GM04504 (cell line): Measurements from ENCODE around the gene ARHGEF38.
"Not testable (repeated sequence)": the region's sequence is repeated elsewhere in the genome, so short reads cannot be mapped to it uniquely, and the experiment has no call there.

Experiments used
- DNase-seq: peaks from one replicate; pipeline ENCODE4 v3.0.0-alpha.2; 2012; ENCODE audit warnings: low read depth

The ARHGEF38 gene

GRCh38 chr4:105652286-105652888 lies 100.0 kb downstream of the ARHGEF38 start:
- no peak for DNase-seq

DNA sequence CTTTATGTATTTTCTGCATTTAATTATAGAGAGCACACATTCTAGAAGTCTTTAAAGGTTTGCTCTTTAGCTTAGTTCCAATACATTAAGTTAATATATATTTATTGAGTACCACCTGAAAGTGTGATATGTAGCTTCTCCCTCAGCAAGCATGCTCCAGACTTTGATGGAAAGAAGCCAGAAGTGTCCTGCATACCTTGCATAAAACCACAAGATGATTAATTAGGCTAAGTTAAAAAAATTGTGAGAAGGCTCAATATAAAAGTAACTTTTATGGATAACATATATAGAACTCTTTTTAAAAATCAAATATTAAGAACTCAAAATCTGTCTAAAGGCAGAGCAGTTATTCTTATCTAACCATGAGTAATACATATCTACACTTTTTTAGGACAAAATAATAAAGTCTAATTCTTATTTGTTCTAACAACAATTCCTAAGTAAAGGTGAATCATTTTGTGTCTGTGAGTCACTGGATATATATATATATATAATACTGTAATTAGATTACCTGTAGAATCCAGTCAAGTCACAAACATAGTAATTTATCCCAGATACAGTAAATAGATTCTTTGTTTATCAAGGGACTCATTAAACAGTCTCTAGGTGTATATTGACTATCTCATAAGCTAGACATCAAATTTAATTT lies 104.8 kb downstream of the ARHGEF38 start:
- DNase-seq, result no peak

DNA sequence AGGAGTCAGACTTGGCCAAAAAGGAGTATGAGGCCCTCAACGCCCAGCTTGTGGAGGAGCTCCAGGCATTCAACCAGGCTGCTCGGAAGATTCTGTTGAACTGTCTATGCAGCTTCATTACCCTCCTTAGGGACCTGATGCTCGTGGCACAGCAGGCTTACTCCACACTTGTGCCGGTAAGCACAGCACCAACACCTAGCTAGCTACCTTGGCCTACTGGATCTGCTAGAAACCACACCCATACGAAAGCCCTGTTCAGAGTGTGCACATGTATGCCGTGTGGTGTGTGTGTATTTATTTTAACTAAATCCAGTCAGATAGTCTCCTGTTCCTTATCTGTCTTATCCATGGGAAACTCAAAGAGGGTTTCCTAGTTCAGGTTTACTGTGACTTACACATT lies 106.8 kb downstream of the ARHGEF38 start:
- DNase-seq, result no peak

DNA sequence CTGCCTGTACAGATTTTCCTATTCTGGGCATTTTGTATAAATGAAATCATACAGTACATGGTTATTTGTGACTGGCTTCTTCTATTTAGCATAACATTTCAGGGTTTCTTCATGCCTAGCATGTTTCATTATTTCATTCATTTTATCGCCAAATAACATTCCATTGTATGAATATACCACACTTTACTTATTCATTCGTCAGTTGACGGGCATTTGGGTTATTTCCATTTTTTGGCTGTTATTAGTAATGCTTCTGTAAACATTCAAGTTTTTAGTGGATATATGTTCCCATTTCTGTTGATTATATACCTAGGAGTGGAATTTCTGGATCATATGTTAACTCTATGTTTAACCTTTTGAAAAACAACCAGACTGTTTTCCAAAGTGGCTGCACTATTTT lies 108.6 kb downstream of the ARHGEF38 start:
- no peak for DNase-seq

DNA sequence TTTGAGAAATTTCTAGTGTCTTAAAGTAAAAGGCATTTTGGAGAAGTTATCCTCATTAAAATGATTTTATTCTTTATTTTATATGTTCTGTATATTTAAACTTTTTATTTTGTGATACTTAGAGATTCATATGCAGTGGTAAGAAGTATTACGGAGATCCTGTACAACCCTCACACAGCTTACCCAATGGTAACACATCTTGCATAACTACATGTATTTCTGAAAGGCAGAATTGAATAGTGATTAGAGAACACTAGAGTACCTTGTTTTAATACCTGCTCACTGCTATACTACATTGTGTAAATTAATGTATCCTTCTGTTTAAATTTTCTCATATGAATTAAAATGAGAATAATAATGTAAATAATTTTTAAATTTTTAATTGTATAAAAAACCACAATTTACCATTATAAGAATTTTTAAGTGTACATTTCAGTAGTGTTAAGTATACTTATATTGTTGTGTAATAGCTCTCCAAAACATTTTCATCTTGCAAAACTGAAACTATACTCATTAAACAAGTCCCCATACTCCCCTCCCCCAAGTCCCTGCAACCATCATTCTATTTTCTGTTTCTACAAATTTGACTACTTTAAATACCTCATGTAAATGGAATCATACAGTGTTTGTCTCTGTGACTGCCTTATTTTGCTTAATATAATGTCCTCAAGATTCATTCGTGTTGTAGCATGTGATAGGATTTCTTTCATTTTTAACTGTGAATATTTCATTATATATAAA lies 110.7 kb downstream of the ARHGEF38 start:
- no peak for DNase-seq

DNA sequence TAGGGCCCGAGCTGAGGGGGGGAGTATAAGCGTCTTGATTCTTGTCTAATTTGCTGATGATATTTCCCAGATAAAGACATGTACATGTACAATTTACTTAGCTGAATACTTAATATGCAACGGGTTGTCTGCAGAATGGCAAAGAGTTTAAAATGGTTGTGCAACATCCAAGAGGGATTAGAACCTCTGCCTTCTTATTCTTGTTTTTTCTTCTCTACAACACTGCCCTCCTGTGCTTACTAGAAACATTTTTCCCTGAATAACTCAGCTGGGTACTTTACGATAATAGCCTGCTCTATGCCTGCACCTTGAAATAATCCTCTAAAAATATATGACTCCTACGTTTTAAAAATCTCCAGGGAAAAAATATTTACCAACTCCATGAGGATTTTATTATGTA lies 114.3 kb downstream of the ARHGEF38 start:
- peak; percentile 3 for DNase-seq

- no peak for DNase-seq
Measured at GRCh38 chr4:105670684-105671083, 118.3 kb downstream of the ARHGEF38 start.

DNA sequence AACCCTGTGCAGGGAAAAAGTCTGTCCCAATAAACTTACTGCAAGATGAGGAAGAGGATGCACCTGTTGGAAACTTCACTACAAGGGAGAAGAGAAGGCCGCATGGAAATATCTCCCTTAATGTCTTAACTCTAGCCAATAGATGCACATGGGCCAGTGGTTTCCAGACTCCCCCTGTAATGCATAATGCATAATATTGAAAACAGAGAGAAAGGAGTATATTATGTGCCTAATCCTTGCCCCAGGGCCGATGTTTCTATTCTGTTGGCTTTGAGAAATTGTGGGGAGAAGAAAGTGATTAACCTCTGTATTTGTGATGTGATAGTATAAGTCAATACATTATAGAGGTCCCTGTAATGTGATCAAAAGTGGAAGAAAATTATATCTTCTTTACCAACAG lies 118.9 kb downstream of the ARHGEF38 start:
- DNase-seq, result no peak

DNA sequence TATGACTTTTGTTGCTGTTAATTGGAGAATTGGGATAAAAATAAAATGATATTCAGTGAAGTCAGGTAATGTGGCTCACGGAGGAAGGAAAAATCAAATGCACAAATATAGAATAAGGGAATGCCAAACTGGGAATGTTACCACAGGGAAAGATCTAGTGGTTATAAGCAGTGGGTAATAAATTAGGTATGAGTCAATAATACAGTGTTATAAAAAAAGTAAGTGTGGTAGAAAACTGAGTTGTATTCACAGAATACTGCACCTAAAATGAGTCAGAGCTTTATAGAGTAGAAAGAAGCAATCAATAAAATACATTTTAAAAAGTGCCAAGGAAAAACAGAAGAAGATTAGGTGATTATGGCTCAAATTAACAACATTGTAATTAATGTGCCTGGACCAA lies 121.6 kb downstream of the ARHGEF38 start:
- no peak for DNase-seq

GRCh38 chr4:105677709-105678108 lies 125.3 kb downstream of the ARHGEF38 start:
- DNase-seq, result no peak

GRCh38 chr4:105679186-105679585 lies 126.8 kb downstream of the ARHGEF38 start:
- no peak for DNase-seq

GRCh38 chr4:105683038-105683437 lies 130.6 kb downstream of the ARHGEF38 start:
- DNase-seq, result no peak

DNA sequence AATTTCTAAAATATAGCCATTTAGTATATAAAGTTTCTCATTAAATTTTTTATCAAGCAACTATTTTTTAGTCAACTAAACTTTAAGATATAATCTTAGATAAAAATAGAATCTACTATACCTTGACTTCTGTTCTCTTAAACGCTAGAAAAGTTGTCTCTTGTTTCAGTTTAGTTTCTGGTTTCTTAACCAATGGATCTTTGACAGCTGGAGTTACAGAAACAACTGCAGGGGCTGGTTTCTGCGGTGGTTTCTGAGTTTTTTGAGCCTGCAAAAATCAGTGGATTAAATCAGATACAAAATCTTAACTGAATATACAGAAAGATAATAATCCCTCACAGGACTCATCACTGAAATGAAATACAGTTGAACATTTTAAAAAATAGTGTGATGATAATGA lies 134.2 kb downstream of the ARHGEF38 start:
- DNase-seq, result no peak

DNA sequence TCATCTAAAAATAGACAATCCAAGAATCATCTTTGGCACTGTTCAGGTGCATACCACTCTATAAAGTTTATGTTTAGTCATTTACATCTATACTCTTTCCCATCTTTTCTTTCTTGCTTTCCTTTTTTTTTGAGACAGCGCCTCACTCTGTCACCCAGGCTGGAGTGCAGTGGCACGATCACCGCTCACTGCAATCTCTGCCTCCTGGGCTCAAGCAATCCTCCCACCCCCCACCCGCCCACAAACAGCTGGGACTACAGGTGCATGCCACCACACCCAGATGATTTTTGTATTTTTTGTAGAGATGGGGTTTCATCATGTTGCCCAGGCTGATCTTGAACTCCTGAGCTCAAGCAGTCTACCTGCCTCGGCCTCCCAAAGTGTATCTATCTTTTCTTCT lies 142.4 kb downstream of the ARHGEF38 start:
- not testable (repeated sequence) for DNase-seq

DNA sequence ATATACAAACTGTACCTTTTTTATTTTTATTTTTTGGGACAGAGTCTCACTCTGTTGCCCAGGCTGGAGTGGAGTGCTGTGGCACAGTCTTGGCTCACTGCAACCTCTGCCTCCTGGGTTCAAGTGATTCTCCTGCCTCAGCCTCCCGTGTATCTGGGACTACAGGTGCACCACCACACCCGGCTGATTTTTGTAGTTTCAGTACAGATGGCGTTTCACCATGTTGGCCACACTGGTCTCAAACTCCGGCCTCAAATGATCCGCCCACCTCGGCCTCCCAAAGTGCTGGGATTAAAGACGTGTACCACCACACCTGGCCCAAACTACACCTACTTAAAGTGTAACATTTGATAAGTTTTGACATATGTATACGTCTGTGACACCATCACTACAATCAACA lies 143.4 kb downstream of the ARHGEF38 start:
- not testable (repeated sequence) for DNase-seq

DNA sequence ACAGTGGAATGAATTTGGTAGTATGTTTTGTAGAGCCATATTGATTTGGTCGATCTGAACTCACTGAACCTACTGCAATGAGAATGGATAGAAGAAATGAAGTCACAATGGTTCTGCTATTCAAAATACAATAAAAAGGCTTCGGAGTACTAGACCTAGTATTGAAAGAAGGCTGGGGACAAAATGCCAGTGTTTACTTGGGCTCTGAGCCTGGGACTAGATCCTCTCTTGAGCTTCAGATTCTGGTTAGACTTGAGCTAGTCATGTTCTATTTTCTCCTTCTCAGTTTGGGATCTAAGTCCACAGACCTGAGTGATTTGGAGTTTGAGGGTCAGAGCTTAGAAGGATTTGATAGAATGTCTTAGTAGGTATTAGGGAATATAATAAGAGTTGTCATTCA lies 146.2 kb downstream of the ARHGEF38 start:
- no peak for DNase-seq

GRCh38 chr4:105707782-105708180 lies 155.4 kb downstream of the ARHGEF38 start:
- DNase-seq, result no peak

DNA sequence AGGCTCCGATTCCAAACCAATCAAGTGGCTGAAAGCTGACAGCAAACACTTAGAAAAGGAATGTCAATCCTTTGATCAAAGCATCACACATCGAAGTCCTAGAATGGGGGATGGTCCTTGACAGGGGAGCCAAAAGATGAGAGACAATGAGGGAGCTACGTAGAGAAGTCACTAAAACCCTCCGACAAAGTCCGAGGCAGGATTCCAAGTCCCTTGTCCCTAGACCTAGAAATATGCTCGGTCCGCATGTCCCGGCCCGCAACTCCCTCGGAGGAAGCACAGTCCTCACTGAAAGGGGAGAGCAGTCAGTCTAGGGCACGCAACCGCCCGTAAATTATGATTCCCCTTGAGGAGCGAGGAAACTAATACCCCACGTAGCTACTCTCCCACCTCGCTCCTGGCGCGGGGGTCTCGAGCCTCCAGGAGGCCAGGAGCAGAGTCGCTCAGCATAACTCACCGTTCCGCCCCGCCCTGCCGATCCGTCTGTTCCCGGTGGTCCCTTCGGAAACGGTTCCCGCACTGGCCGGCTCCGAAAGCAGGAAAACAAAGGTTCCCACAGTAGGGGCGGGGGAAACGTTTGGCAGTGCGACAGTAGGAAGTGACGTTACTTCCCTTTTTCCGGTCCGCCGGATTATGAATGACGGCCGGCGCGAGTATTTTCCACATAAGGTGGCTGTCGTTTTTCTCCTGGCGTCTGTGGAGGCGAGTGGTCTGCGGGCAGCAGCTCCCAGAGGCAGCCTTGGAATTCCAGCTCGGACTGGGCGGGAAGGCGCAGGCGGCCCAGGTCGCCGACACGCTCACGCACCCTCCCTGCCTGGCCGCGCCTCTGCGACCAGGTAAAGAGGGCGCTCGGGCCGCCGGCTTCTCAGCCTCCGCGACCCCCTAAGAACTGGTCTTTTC lies 156.0 kb downstream of the ARHGEF38 start, which contains the start of the genes GSTCD and INTS12:
TSS of gene GSTCD (plus strand) at position 604 of the 900 bp plus-strand sequence. CDS start 8,830 bp downstream, outside the sequence.
TSS of gene INTS12 (minus strand) at position 509 of the 900 bp plus-strand sequence. CDS start 8,684 bp downstream, outside the sequence.
- peak; percentile 85 for DNase-seq

DNA sequence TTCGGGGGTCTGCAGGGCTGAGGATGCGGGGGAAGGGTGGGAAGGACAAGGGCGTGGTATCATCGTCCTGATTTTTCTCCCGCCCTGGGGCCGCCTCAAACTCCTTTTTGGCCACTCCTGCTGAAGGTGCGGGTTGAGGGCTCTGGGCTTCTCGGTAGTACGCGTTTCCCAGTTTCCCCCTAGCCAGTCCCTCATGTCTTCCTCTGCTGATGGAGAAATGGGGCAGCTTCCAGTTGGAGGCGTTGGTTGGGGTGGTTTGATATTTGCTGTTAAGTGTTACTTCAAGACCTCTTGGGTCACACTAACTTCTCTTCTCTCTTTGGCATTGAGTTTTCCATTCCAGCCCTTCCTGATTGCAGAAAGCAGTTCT lies 156.6 kb downstream of the ARHGEF38 start:
- DNase-seq, result no peak

DNA sequence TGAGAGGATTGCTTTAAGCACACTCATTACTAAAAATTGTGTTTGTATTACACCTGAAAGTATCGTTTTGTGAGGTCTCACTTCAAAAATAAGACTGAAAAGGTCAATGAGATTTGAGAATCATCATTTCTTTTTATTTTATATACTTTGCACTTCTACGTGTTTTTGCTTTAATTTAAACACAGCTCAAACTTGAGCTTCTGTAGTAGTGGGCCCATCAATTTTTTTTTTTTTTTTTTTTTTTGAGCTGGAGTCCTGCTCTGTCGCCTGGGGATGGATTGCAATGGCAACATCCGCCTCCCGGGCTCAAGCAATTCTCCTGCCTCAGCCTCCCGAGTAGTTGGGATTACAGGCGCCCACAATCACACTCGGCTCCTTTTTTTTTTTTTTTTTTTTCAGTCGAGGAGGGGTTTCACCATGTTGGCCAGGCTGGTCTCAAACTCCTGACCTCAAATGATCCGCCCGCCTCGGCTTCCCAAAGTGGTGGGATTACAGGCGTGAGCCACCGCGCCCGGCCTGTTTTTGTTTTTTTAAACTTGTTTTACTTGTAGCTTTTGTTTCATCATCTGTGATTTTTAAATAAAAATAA lies 157.7 kb downstream of the ARHGEF38 start:
- DNase-seq, result no peak

DNA sequence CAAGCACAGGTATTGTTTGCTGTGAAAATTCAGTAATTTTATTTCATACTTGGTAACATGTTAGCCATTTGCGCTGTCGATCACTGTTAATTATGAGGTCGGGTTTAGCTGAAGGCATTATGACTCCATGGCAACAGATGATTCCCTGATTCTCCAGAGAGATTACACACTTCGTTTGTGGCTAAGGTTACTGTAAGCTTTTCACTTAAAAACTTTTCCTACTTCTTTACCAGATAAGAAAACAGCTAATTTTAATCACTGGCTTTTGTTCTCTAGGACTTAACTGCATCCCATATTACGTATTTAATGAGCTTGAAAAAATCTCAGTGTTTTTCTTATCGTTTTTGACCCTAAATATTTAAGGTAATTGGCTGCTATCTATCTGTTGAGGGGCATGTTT lies 158.3 kb downstream of the ARHGEF38 start:
- DNase-seq, result no peak

DNA sequence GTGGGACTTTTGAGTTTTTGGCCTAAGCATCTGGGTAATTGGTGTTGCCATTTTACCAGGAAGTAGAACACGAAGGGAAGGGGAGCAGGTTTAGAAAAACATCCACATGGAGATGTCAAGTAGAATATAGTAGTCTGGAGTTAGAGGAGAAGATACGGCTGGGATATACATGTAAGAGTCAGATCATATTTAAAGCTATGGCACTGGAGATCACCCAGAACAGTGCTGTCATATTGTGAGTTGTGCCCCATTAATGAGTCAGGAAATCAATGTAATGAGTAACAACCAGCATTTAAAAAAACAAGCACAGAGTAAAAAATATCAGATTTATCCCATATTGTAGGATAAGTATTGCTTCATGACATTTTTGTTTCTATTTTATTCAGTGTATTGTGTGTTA lies 160.3 kb downstream of the ARHGEF38 start:
- no peak for DNase-seq
